H1 (cell line): ENCODE data around the gene ADGRG7. TPM values are rescaled to one million over a fixed set of nuclear protein-coding genes. Genes with fewer than 3 reads are reported as not detected.

Experiments
- CTCF ChIA-PET: fragments of 300-600 bp; sonication (Branson Sonifier 250); formaldehyde crosslinking; loops from one replicate; lab custom pipeline; 2021; ENCODE audit not compliant: partially characterized antibody; lab: Charles Lee
- POLR2A ChIA-PET: fragments of 300-600 bp; sonication (Branson Sonifier 250); formaldehyde crosslinking; loops from one replicate; lab custom pipeline; 2021; ENCODE audit warnings: inconsistent platforms; ENCODE audit not compliant: partially characterized antibody; lab: Charles Lee
- DNase-seq, 2 experiments: peaks; one replicate each; pipeline versions ENCODE4 v3.0.0 to v3.0.0-alpha.2; 2010 to 2022; ENCODE audit warnings: low spot score in 2 of 2, low read depth in 1 of 2, mixed read lengths in 1 of 2
- FAIRE-seq: peaks from 2 replicates; lab custom pipeline; 2011; peaks lifted over from hg19 to GRCh38; lab: Jason Lieb, UNC
- H2AFZ ChIP-seq: 2 replicates; pipeline ENCODE4 v1.8.1; 2012; ENCODE audit warnings: low read length, inconsistent platforms
- H2AK5ac ChIP-seq: 2 replicates; pipeline ENCODE4 v1.6.1; 2013; ENCODE audit warnings: low read depth, low read length
- H2BK120ac ChIP-seq: replicated peaks from 2 replicates; pipeline ENCODE3; 2013; ENCODE audit warnings: low read depth, low read length, inconsistent platforms
- H2BK12ac ChIP-seq: 2 replicates; pipeline ENCODE4 v1.6.1; 2013; ENCODE audit warnings: low read depth, low read length
- H2BK15ac ChIP-seq: 2 replicates; pipeline ENCODE4 v1.6.1; 2013; ENCODE audit warnings: low read length
- H2BK20ac ChIP-seq: 2 replicates; pipeline ENCODE4 v1.6.1; 2013; ENCODE audit warnings: low read length
- H2BK5ac ChIP-seq: 2 replicates; pipeline ENCODE4 v1.6.1; 2013; ENCODE audit warnings: low read depth, low read length
- H3K14ac ChIP-seq: 2 replicates; pipeline ENCODE4 v1.6.1; 2013; ENCODE audit warnings: inconsistent platforms; ENCODE audit not compliant: insufficient read length
- H3K18ac ChIP-seq: 2 replicates; pipeline ENCODE4 v1.6.1; 2013; ENCODE audit warnings: low read length; ENCODE audit errors: extremely low read depth
- H3K23ac ChIP-seq: 2 replicates; pipeline ENCODE4 v1.6.1; 2013; ENCODE audit warnings: inconsistent platforms; ENCODE audit not compliant: insufficient read length
- H3K23me2 ChIP-seq: 2 replicates; pipeline ENCODE4 v1.6.1; 2013; ENCODE audit warnings: low read depth, low read length
- H3K27ac ChIP-seq: 2 replicates; pipeline ENCODE4 v1.6.1; 2011; ENCODE audit warnings: low read depth, low read length, inconsistent platforms
- H3K27me3 ChIP-seq, 4 experiments: replicated peaks in 1 of 4; 1 replicate in 1 of 4; 2 replicates in 3 of 4; pipeline versions ENCODE4 v1.6.1 to v1.8.1; 2011 to 2013; ENCODE audit warnings: low read length in 3 of 4, mild to moderate bottlenecking in 3 of 4, inconsistent platforms in 2 of 4, mixed read lengths in 2 of 4, moderate library complexity in 1 of 4; ENCODE audit not compliant: control insufficient read depth in 3 of 4, insufficient read depth in 3 of 4; ENCODE audit errors: extremely low read depth in 1 of 4
- H3K36me3 ChIP-seq, 4 experiments: 2 replicates each; pipeline versions ENCODE4 v1.6.1 to v1.8.1; 2011 to 2013; ENCODE audit warnings: mild to moderate bottlenecking in 4 of 4, low read length in 3 of 4, moderate library complexity in 2 of 4, control low read depth in 1 of 4, inconsistent platforms in 1 of 4; ENCODE audit not compliant: insufficient read depth in 4 of 4, control insufficient read depth in 2 of 4
- H3K4ac ChIP-seq: replicated peaks from 2 replicates; pipeline ENCODE3; 2013; ENCODE audit warnings: low read length, low read depth, mixed read lengths, inconsistent platforms; ENCODE audit not compliant: insufficient read length
- H3K4me1 ChIP-seq, 4 experiments: replicated peaks in 1 of 4; 1 replicate in 1 of 4; 2 replicates in 3 of 4; pipeline versions ENCODE4 v1.6.1 to v1.8.1; 2011 to 2013; ENCODE audit warnings: low read length in 3 of 4, inconsistent platforms in 2 of 4, mixed read lengths in 1 of 4; ENCODE audit not compliant: insufficient read depth in 4 of 4, control insufficient read depth in 3 of 4
- H3K4me2 ChIP-seq, 2 experiments: 2 replicates each; pipeline versions ENCODE4 v1.6.1 to v1.8.1; 2011 to 2013; ENCODE audit warnings: low read depth in 2 of 2, low read length in 2 of 2, control low read depth in 1 of 2, inconsistent platforms in 1 of 2, mild to moderate bottlenecking in 1 of 2; ENCODE audit not compliant: insufficient read depth in 1 of 2
- H3K4me3 ChIP-seq, 4 experiments: fragments of 200-600, 300-600 bp in 1 of 4; sonication (generic), shearing (Covaris generic), sonication (Bioruptor Twin) in 1 of 4; 2 replicates each; pipeline versions ENCODE4 v1.5.1 to v1.8.1; 2011 to 2016; ENCODE audit warnings: low read length in 4 of 4, low read depth in 3 of 4, control low read depth in 2 of 4, inconsistent platforms in 2 of 4, mild to moderate bottlenecking in 2 of 4, mixed read lengths in 1 of 4, moderate library complexity in 1 of 4; ENCODE audit not compliant: insufficient read depth in 2 of 4; ENCODE audit errors: extremely low read depth in 1 of 4
- H3K56ac ChIP-seq: replicated peaks from 2 replicates; pipeline ENCODE3; 2013; ENCODE audit warnings: low read depth, mild to moderate bottlenecking, mixed read lengths, low read length, inconsistent platforms; ENCODE audit not compliant: insufficient read length
- H3K79me1 ChIP-seq: 2 replicates; pipeline ENCODE4 v1.6.1; 2013; ENCODE audit warnings: low read depth, low read length, control low read depth
- H3K79me2 ChIP-seq, 2 experiments: 2 replicates each; pipeline versions ENCODE4 v1.6.1 to v1.8.1; 2012 to 2013; ENCODE audit warnings: low read length in 2 of 2, mild to moderate bottlenecking in 2 of 2, inconsistent platforms in 1 of 2; ENCODE audit not compliant: insufficient read depth in 2 of 2, control insufficient read depth in 1 of 2
- H3K9ac ChIP-seq, 4 experiments: replicated peaks in 1 of 4; 1 replicate in 1 of 4; 2 replicates in 3 of 4; pipeline versions ENCODE4 v1.6.1 to v1.8.1; 2011 to 2013; ENCODE audit warnings: low read depth in 3 of 4, low read length in 3 of 4, control low read depth in 2 of 4, mild to moderate bottlenecking in 2 of 4, moderate library complexity in 2 of 4, inconsistent platforms in 1 of 4; ENCODE audit errors: extremely low read depth in 1 of 4
- H3K9me3 ChIP-seq, 2 experiments: 2 replicates each; pipeline versions ENCODE4 v1.6.1 to v1.8.1; 2012 to 2013; ENCODE audit warnings: mild to moderate bottlenecking in 2 of 2, moderate library complexity in 2 of 2, control low read depth in 1 of 2, inconsistent platforms in 1 of 2, low read depth in 1 of 2, low read length in 1 of 2, mixed read lengths in 1 of 2; ENCODE audit not compliant: insufficient read depth in 2 of 2
- H4K20me1 ChIP-seq, 2 experiments: replicated peaks in 1 of 2; 2 replicates each; pipeline versions ENCODE3 to v1.8.1; 2011 to 2013; ENCODE audit warnings: inconsistent platforms in 2 of 2, low read length in 2 of 2, mild to moderate bottlenecking in 1 of 2; ENCODE audit not compliant: insufficient read depth in 2 of 2, control insufficient read depth in 1 of 2
- H4K5ac ChIP-seq: 2 replicates; pipeline ENCODE4 v1.6.1; 2013; ENCODE audit warnings: low read length, low read depth, mixed read lengths, inconsistent platforms; ENCODE audit not compliant: insufficient read length
- H4K8ac ChIP-seq: 2 replicates; pipeline ENCODE4 v1.8.0; 2013; ENCODE audit warnings: mild to moderate bottlenecking, moderate library complexity, low read length, inconsistent platforms; ENCODE audit not compliant: insufficient read depth; ENCODE audit errors: extremely low read depth
- H4K91ac ChIP-seq: replicated peaks from 2 replicates; pipeline ENCODE3; 2013; ENCODE audit warnings: low read length, mixed read lengths, inconsistent platforms; ENCODE audit not compliant: insufficient read length
- NANOG ChIP-seq: IDR thresholded peaks from 2 replicates; pipeline ENCODE4 v1.6.1; 2011; ENCODE audit warnings: low read length, low read depth, mild to moderate bottlenecking, inconsistent platforms; ENCODE audit not compliant: insufficient read depth, poor library complexity, severe bottlenecking
- RBBP5 ChIP-seq: IDR thresholded peaks from 2 replicates; pipeline ENCODE4 v1.7.1; 2012; ENCODE audit warnings: low read depth, mild to moderate bottlenecking, inconsistent platforms, low read length, moderate library complexity, borderline replicate concordance
- TBP ChIP-seq: IDR thresholded peaks from 2 replicates; pipeline ENCODE4 v1.6.1; 2011; ENCODE audit warnings: low read depth, low read length, improper control_type of control experiment
- WGBS, 2 experiments: shearing (Covaris generic) in 1 of 2; methylation state at CpG; one replicate each; pipeline versions ENCODE4 v1.1.6 to v1.1.7; 2013 to 2015; ENCODE audit warnings: low lambda C conversion rate in 2 of 2, mixed read lengths in 2 of 2, inconsistent platforms in 1 of 2, low coverage in 1 of 2, missing lambda C conversion rate in 1 of 2; ENCODE audit not compliant: insufficient replicate concordance in 2 of 2, insufficient coverage in 1 of 2, insufficient read length in 1 of 2; ENCODE audit errors: extremely low coverage in 1 of 2, missing lambda C conversion rate in 1 of 2; 5-methylcytosine and 5-hydroxymethylcytosine counted together
- polyA plus RNA-seq, 7 experiments: library from polyadenylated mRNA; depleted of rRNA in 3 of 7; stranded (reverse) in 5 of 7; unstranded in 2 of 7; fragments of >200 nt in 5 of 7; fragments of 200-250 nt in 2 of 7; gene quantifications; 1 replicate in 5 of 7; 2 replicates in 1 of 7; 4 replicates in 1 of 7; pipeline versions ENCODE4 v1.2.1 to v1.2.3, GENCODE V29; 2011 to 2013; ENCODE audit warnings: missing spikeins in 2 of 7, mixed read lengths in 2 of 7
- total RNA-seq: library from RNA; stranded (reverse); fragmentation: NEBNext Ultra II Directional; extraction: Animal tissue kit (Norgen Biotek cat#: 25700); gene quantifications from 2 replicates; pipeline ENCODE4 v1.2.1, GENCODE V29; 2021

The ADGRG7 gene
- total and polyA plus RNA-seq, 2 of the 8 experiments (the other 6 are each of a cell fraction or from before 2014, with no cell fraction given) = not detected

GRCh38 chr3:100695696-100696095, 86.3 kb downstream of the ADGRG7 start:
- Histone ChIP-seq H3K23ac (no peak overlapping the region), H2AFZ (no peak overlapping the region), H3K56ac (no peak overlapping the region), H2BK15ac (no peak overlapping the region), H4K91ac (no peak overlapping the region), H4K8ac (no peak overlapping the region), H3K23me2 (no peaks in the 10 kb centered on the region), H3K4ac (no peak overlapping the region), H3K79me2 (no peaks in the 10 kb centered on the region), H3K4me1 (no peaks in the 10 kb centered on the region), H3K27ac (no peak overlapping the region), H4K5ac (no peak overlapping the region), H2AK5ac (no peak overlapping the region), H4K20me1 (no peaks in the 10 kb centered on the region), H3K79me1 (no peaks in the 10 kb centered on the region), H3K27me3 (no peaks in the 10 kb centered on the region; a peak in 1 of 7 replicates), H3K36me3 (no peaks in the 10 kb centered on the region), H2BK12ac (no peak overlapping the region), H3K4me2 (no peak overlapping the region), H3K9me3 (no peaks in the 10 kb centered on the region; a peak in 1 of 4 replicates), H3K18ac (no peak overlapping the region), H2BK5ac (no peak overlapping the region), H2BK120ac (no peak overlapping the region), H3K4me3 (no peak overlapping the region), H3K9ac (no peak overlapping the region), H3K14ac (no peak overlapping the region), H2BK20ac (no peak overlapping the region)
- CTCF ChIA-PET = no interaction called here
- no peak for FAIRE-seq
- 91% methylated on average over 2 of the region's 2 CpGs; no CpG with 5 or more reads in 1 of the 2 experiments for WGBS, 2 experiments
- DNase-seq = no peak
- POLR2A ChIA-PET = no interaction called here
- TF ChIP-seq NANOG (no peak), TBP (no peak), RBBP5 (no peak)
